CD14-positive monocyte (primary cell): Measurements from ENCODE around the gene MYO18A. TPM values are rescaled to one million over a fixed set of nuclear protein-coding genes. Genes with fewer than 3 reads are reported as not detected.
"Not testable (repeated sequence)": the region's sequence is repeated elsewhere in the genome, so short reads cannot be mapped to it uniquely, and the experiment has no call there.

ENCODE experiments used
- DNase-seq, 3 donors: peaks; one replicate each; pipeline ENCODE4 v3.0.0-alpha.2; 2011 to 2022
- H2AFZ ChIP-seq: 2 replicates; pipeline ENCODE4 v1.6.0; 2012; ENCODE audit warnings: mild to moderate bottlenecking, low read depth, low read length, inconsistent platforms; ENCODE audit not compliant: insufficient read depth, poor library complexity, severe bottlenecking
- H3K27ac ChIP-seq, 2 donors: 1 replicate in 1 of 2; 2 replicates in 1 of 2; pipeline ENCODE4 v1.5.1; 2012 to 2013; ENCODE audit warnings: low read length in 2 of 2, control low read depth in 1 of 2, inconsistent platforms in 1 of 2, low read depth in 1 of 2, mild to moderate bottlenecking in 1 of 2
- H3K27me3 ChIP-seq, 2 donors: one replicate each; pipeline versions ENCODE4 v1.6.0 to v1.6.1; 2011 to 2013; ENCODE audit warnings: low read length in 2 of 2; ENCODE audit not compliant: control insufficient read depth in 2 of 2, insufficient read depth in 2 of 2
- H3K36me3 ChIP-seq, 2 donors: replicated peaks in 1 of 2; 1 replicate in 1 of 2; 2 replicates in 1 of 2; pipeline versions ENCODE4 v1.5.1 to v1.6.1; 2012 to 2013; ENCODE audit warnings: low read length in 2 of 2, control low read depth in 1 of 2, inconsistent platforms in 1 of 2, mild to moderate bottlenecking in 1 of 2; ENCODE audit not compliant: insufficient read depth in 2 of 2, control insufficient read depth in 1 of 2
- H3K4me1 ChIP-seq, 2 donors: 1 replicate in 1 of 2; 2 replicates in 1 of 2; pipeline versions ENCODE4 v1.5.1 to v1.6.1; 2012 to 2013; ENCODE audit warnings: low read length in 2 of 2, control low read depth in 1 of 2, inconsistent platforms in 1 of 2, mild to moderate bottlenecking in 1 of 2, moderate library complexity in 1 of 2; ENCODE audit not compliant: insufficient read depth in 2 of 2, control insufficient read depth in 1 of 2
- H3K4me2 ChIP-seq: replicated peaks from 2 replicates; pipeline ENCODE3; 2012; ENCODE audit warnings: low read length, moderate library complexity, mild to moderate bottlenecking; ENCODE audit not compliant: poor library complexity, severe bottlenecking; ENCODE audit errors: extremely low read depth
- H3K4me3 ChIP-seq, 3 experiments: fragments of 200-600 bp in 1 of 3; sonication (generic) in 1 of 3; replicated peaks in 1 of 3; 1 replicate in 2 of 3; 2 replicates in 1 of 3; pipeline ENCODE4 v1.5.1; 2011 to 2013; ENCODE audit warnings: low read length in 3 of 3, mild to moderate bottlenecking in 3 of 3, control low read depth in 2 of 3, low read depth in 2 of 3, inconsistent platforms in 1 of 3, moderate library complexity in 1 of 3
- H3K79me2 ChIP-seq: 2 replicates; pipeline ENCODE4 v1.6.0; 2012; ENCODE audit warnings: mild to moderate bottlenecking, control low read depth, inconsistent platforms, low read length, moderate library complexity; ENCODE audit not compliant: insufficient read depth
- H3K9ac ChIP-seq: 2 replicates; pipeline ENCODE4 v1.6.0; 2017; ENCODE audit warnings: low read length, mild to moderate bottlenecking; ENCODE audit not compliant: insufficient read depth, poor library complexity, severe bottlenecking
- H3K9me3 ChIP-seq, 2 donors: replicated peaks in 1 of 2; 1 replicate in 1 of 2; 2 replicates in 1 of 2; pipeline versions ENCODE4 v1.5.1 to v1.6.1; 2012 to 2013; ENCODE audit warnings: low read length in 2 of 2, control low read depth in 1 of 2; ENCODE audit not compliant: control insufficient read depth in 1 of 2, insufficient read depth in 1 of 2
- H4K20me1 ChIP-seq: 2 replicates; pipeline ENCODE4 v1.6.0; 2012; ENCODE audit warnings: mild to moderate bottlenecking, low read length, control low read depth, moderate library complexity; ENCODE audit not compliant: insufficient read depth
- H3K27ac Mint-ChIP-seq, 7 donors: one replicate each; pipeline ENCODE4 v1.8.0; 2020; ENCODE audit warnings: mild to moderate bottlenecking in 7 of 7, mixed read lengths in 7 of 7, moderate library complexity in 6 of 7, inconsistent platforms in 2 of 7
- H3K27me3 Mint-ChIP-seq, 3 donors: one replicate each; pipeline ENCODE4 v1.8.0; 2021 to 2022; ENCODE audit warnings: low read depth in 3 of 3, mild to moderate bottlenecking in 3 of 3, mixed read lengths in 3 of 3, moderate library complexity in 3 of 3, inconsistent platforms in 1 of 3
- H3K36me3 Mint-ChIP-seq, 2 donors: one replicate each; pipeline ENCODE4 v1.8.0; 2020; ENCODE audit warnings: mixed read lengths in 2 of 2, inconsistent platforms in 1 of 2, mild to moderate bottlenecking in 1 of 2
- H3K4me1 Mint-ChIP-seq: one replicate; pipeline ENCODE4 v1.8.0; 2020; ENCODE audit warnings: mild to moderate bottlenecking, mixed read lengths
- H3K4me3 Mint-ChIP-seq, 2 donors: one replicate each; pipeline ENCODE4 v1.8.0; 2020; ENCODE audit warnings: mild to moderate bottlenecking in 2 of 2, mixed read lengths in 2 of 2, moderate library complexity in 1 of 2
- H3K9me3 Mint-ChIP-seq, 7 donors: one replicate each; pipeline ENCODE4 v1.8.0; 2020 to 2022; ENCODE audit warnings: mixed read lengths in 7 of 7, mild to moderate bottlenecking in 6 of 7, moderate library complexity in 6 of 7, inconsistent platforms in 2 of 7
- WGBS: methylation state at CpG from one replicate; pipeline ENCODE4 v1.1.5; 2013; ENCODE audit warnings: missing lambda C conversion rate; ENCODE audit not compliant: insufficient coverage; 5-methylcytosine and 5-hydroxymethylcytosine counted together
- intact Hi-C, 2 donors: fragments of 100-400 bp; cut with micrococcal nuclease; formaldehyde crosslinking; loops; one replicate each; pipeline versions ENCODE4 v1.15.0 to v1.15.1; 2023
- polyA plus RNA-seq, 3 donors: library from polyadenylated mRNA; depleted of rRNA in 1 of 3; unstranded in 2 of 3; stranded (reverse) in 1 of 3; fragments of 300-500 nt in 2 of 3; fragments of >200 nt in 1 of 3; fragmentation: Illumina TruSeq in 2 of 3; gene quantifications; 1 replicate in 2 of 3; 2 replicates in 1 of 3; pipeline ENCODE4 v1.2.3, GENCODE V29; 2012 to 2021
- TF ChIP-seq, protein P1 (sequence below): fragments of 200-600 bp; IDR thresholded peaks from one replicate; pipeline ENCODE4 v1.8.0; 2022; ENCODE audit warnings: antibody characterized with exemption, mild to moderate bottlenecking

Gene MYO18A
- polyA plus RNA-seq, 3 donors: 6.3 to 40.2 (median 11.0) TPM

DNA sequence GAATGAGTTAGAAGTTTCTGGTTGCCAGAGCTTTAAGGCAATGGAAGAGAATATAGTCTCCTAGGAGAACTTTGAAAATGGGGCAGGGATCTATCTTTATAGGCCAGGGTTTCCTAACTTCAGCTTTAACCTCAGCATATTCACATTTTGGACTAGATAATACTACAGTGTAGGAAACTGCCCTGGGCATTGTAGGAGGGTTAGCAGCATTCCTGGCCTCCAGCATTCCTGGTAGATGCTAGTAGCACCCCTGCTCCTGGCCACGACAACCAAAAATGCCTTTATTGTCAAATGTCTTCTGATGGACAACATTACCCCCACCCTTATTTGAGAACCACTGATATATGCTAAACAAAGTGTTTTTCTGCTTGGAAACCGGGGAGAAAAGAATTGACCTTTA, 27.8 kb upstream of the MYO18A start:
- peaks cover 0 to 5% (median 0%) of the 10 kb centered on the region in 3 donors for H3K27me3 Mint-ChIP-seq
- TF ChIP-seq, protein P1, sequence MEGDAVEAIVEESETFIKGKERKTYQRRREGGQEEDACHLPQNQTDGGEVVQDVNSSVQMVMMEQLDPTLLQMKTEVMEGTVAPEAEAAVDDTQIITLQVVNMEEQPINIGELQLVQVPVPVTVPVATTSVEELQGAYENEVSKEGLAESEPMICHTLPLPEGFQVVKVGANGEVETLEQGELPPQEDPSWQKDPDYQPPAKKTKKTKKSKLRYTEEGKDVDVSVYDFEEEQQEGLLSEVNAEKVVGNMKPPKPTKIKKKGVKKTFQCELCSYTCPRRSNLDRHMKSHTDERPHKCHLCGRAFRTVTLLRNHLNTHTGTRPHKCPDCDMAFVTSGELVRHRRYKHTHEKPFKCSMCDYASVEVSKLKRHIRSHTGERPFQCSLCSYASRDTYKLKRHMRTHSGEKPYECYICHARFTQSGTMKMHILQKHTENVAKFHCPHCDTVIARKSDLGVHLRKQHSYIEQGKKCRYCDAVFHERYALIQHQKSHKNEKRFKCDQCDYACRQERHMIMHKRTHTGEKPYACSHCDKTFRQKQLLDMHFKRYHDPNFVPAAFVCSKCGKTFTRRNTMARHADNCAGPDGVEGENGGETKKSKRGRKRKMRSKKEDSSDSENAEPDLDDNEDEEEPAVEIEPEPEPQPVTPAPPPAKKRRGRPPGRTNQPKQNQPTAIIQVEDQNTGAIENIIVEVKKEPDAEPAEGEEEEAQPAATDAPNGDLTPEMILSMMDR: no peak
- Histone ChIP-seq H3K27me3 (no peaks in the 10 kb centered on the region), H3K9ac (no peak overlapping the region), H4K20me1 (no peaks in the 10 kb centered on the region), H3K36me3 (no peaks in the 10 kb centered on the region), H3K4me2 (no peak overlapping the region), H3K4me3 (no peak overlapping the region), H3K9me3 (no peaks in the 10 kb centered on the region), H2AFZ (no peak overlapping the region), H3K4me1 (peaks cover 8 to 10% of the 10 kb centered on the region in 2 donors), H3K79me2 (no peaks in the 10 kb centered on the region), H3K27ac (no peak overlapping the region)
- H3K4me1 Mint-ChIP-seq: peaks cover 25% of the 10 kb centered on the region
- no peak for DNase-seq
- no peak overlapping the region for H3K4me3 Mint-ChIP-seq
- no peaks in the 10 kb centered on the region for H3K36me3 Mint-ChIP-seq
- WGBS: no CpG with 5 or more reads among the region's 2 CpGs
- intact Hi-C loops: no loop called here
- peaks cover 0 to 2% (median 0%) of the 10 kb centered on the region in 7 donors for H3K9me3 Mint-ChIP-seq
- peak overlapping the region in 1 of 7 donors; percentile 38 for H3K27ac Mint-ChIP-seq

DNA sequence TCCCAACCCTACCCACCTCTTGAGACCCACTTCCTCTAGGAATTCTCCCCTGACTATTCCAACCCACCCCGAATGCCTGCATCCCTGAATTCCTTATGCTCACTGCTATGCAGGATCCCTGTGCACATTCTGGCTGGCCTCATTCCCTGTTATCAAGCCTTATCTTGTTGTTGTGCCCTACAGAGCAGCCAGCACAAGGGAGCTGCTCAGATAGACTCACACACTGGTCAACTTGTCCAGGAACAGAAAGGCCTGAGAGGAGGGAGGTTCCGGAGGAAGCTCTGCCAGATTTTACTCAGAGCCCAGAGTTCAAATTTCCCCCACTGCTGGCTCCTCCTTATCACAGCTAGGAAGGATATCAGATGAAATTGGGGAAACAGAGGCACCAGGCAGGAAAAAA, 24.8 kb upstream of the MYO18A start:
- Mint-ChIP-seq H3K9me3 (peaks cover 0 to 2% (median 0%) of the 10 kb centered on the region in 7 donors), H3K27me3 (peaks cover 1 to 5% (median 2%) of the 10 kb centered on the region in 3 donors), H3K36me3 (peaks cover 0 to 1% of the 10 kb centered on the region in 2 donors), H3K4me3 (no peak overlapping the region), H3K4me1 (peaks cover 16% of the 10 kb centered on the region), H3K27ac (no peak overlapping the region)
- Histone ChIP-seq H2AFZ (no peak overlapping the region), H3K9me3 (no peaks in the 10 kb centered on the region), H3K4me1 (peaks cover 6% of the 10 kb centered on the region in 2 donors), H3K27ac (no peak overlapping the region), H3K4me2 (no peak overlapping the region), H3K4me3 (no peak overlapping the region), H3K9ac (no peak overlapping the region), H3K36me3 (no peaks in the 10 kb centered on the region), H3K79me2 (no peaks in the 10 kb centered on the region), H3K27me3 (no peaks in the 10 kb centered on the region), H4K20me1 (no peaks in the 10 kb centered on the region)
- DNase-seq: no peak
- intact Hi-C loops: no loop called here
- 100% methylated on average over 1 of the region's 2 CpGs for WGBS
- TF ChIP-seq, protein P1: no peak

DNA sequence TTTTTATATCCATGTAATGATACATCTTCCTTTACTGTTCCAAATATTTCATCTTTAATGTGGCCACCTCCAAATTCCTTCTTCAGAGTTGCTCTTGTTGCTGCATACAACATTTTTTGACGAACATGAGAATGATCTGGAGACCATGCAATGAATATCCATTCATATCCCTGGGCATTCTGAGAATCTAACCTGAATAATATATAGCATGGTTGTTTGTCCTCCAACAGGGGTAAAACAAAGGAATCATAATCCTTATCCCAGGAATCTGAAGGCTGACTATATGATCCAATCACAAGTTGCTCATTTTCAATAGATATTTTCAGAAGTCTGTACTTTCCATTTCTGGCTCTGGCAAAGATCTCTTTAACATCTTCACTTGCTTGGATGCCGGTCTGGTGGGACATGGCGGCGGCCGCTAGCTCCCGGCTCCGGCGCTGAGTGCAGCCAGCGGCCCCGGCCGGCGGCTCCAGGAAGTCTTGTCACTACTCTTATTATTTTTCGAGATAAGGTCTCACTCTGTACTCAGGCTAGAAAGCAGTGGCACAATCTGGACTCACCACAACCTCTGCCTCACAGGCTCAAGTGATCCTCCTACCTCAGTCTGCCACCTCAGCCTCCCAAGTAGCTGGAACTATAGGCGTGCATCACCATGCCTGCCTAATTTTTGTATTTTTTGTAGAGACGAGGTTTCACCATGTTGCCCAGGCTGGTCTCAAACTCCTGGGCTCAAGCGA, 24.0 kb upstream of the MYO18A start:
- WGBS: 63% methylated on average over 13 of the region's 16 CpGs

More for the DNA sequence above, 24.0 kb upstream of the MYO18A start:
- H3K4me2 ChIP-seq, H3K4me3 ChIP-seq, H3K79me2 ChIP-seq, H3K27me3 ChIP-seq, intact Hi-C loops, H3K27ac Mint-ChIP-seq, H3K9me3 ChIP-seq, H3K9ac ChIP-seq, H3K36me3 ChIP-seq, DNase-seq, H3K9me3 Mint-ChIP-seq, H3K27ac ChIP-seq, H4K20me1 ChIP-seq, H3K36me3 Mint-ChIP-seq, H3K27me3 Mint-ChIP-seq: not testable (repeated sequence)
- Mint-ChIP-seq H3K4me3 (peak overlapping the region in 1 of 2 donors; percentile 26), H3K4me1 (peaks cover 23% of the 10 kb centered on the region)
- Histone ChIP-seq H2AFZ (peak overlapping the region; percentile 13), H3K4me1 (peaks cover 14% of the 10 kb centered on the region in 2 donors)
